ENCODE results near the gene TRAPPC2B.

TRAPPC2B gene

DNA sequence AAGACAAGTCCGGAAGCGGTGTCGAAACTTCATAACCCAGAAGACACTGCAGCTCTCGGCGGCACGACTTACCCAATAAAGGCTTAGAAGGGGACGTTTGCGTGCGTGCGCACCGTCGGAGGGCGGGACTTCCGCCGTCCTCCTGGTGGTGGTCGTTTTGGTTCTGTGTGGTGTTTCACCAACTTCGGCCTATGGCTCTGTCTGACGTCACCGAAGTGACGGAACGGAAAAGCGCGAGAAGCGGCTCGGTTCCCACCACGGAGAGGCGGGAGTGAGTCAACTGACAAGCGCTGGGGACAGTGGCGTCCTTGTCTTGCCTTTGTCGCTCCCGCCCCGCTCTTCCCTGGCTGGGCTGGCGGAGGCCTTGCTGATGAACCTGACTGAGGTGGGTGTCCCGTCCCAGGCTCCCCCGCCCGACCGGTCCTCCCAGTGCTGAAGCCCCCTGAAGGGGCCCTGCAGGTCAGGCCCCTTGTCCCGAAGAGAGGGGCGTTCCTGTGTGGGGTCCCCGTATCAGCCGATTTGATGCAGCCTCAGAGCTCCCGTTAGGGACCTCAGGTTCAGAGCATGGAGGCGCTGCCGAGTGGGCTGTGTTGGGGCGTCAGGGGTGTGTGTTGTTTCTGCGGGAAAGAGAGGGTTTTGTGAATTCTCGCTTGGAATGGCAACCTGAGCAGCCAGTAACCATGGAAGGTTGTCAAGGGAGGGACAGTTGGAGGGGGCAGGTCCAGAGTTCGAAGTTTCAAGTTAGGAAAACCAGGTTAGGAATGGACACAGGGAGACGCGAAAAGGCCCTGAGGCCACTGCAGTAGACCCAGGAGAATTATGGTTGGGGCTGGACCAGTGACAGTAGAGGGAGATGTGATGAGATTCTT, 26.6 kb downstream of the TRAPPC2B start, which contains the start of gene ZNF548:
Gene ZNF548 (plus strand): TSS at position 125 of the 869 bp plus-strand sequence. CDS start 246 bp downstream, at position 371.
- Mint-ChIP-seq H3K4me1 (peaks cover 33% of the 10 kb centered on the region), H3K9me3 (peaks cover 51% of the 10 kb centered on the region), H3K27me3 (no peaks in the 10 kb centered on the region), H3K4me3 (peak within 1 kb of the TSS; percentile 96), H3K36me3 (peaks cover 50% of the 10 kb centered on the region), H3K27ac (peak within 1 kb of the TSS; percentile 96)
- CTCF ChIA-PET: interaction anchor here (0.6 kb wide), 1 partner anchor 918 kb away, joined by 3 read pairs; no protein-coding TSS in a partner anchor
- peak; percentile 97 for DNase-seq

DNA sequence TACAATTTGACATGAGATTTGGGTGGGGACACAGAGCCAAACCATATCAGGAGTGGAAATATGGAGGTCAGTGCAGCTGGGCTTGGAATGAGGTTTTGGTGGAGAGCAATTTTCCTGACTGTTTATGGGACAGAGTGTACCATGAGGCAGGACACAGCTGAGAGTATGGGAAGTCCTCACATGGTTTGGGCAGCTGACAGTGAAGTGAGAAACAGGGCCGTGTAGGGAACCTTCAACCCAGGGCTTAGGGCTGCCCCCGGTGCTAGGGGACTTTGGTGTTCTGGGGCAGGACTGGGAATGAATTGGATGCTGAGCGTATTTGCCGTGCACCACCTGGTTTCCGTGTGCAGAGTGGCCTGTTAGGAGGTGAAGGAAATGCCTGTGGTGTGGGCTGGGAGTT, 32.4 kb downstream of the TRAPPC2B start:
- no peak for DNase-seq
- peaks cover 85% of the 10 kb centered on the region for H3K36me3 Mint-ChIP-seq
- no peak overlapping the region for H3K4me3 Mint-ChIP-seq
- CTCF ChIA-PET: no interaction called here
- H3K27ac Mint-ChIP-seq: no peak overlapping the region
- peaks cover 69% of the 10 kb centered on the region for H3K9me3 Mint-ChIP-seq
- H3K4me1 Mint-ChIP-seq: peaks cover 11% of the 10 kb centered on the region
- no peaks in the 10 kb centered on the region for H3K27me3 Mint-ChIP-seq

GRCh38 chr19:57398868-57399267, 35.5 kb downstream of the TRAPPC2B start:
- Mint-ChIP-seq H3K9me3 (peaks cover 64% of the 10 kb centered on the region), H3K27ac (no peak overlapping the region), H3K36me3 (peaks cover 67% of the 10 kb centered on the region), H3K4me1 (no peaks in the 10 kb centered on the region), H3K27me3 (no peaks in the 10 kb centered on the region), H3K4me3 (no peak overlapping the region)
- DNase-seq: no peak
- CTCF ChIA-PET: no interaction called here

- H3K36me3 Mint-ChIP-seq: peaks cover 17% of the 10 kb centered on the region
- CTCF ChIA-PET: no interaction called here
- no peak overlapping the region for H3K27ac Mint-ChIP-seq
- H3K4me3 Mint-ChIP-seq: no peak overlapping the region
- peaks cover 24% of the 10 kb centered on the region for H3K9me3 Mint-ChIP-seq
- DNase-seq: no peak
- H3K27me3 Mint-ChIP-seq: no peaks in the 10 kb centered on the region
- peaks cover 5% of the 10 kb centered on the region for H3K4me1 Mint-ChIP-seq
These were observed 40.6 kb downstream of the TRAPPC2B start for GRCh38 chr19:57403737-57404563.

DNA sequence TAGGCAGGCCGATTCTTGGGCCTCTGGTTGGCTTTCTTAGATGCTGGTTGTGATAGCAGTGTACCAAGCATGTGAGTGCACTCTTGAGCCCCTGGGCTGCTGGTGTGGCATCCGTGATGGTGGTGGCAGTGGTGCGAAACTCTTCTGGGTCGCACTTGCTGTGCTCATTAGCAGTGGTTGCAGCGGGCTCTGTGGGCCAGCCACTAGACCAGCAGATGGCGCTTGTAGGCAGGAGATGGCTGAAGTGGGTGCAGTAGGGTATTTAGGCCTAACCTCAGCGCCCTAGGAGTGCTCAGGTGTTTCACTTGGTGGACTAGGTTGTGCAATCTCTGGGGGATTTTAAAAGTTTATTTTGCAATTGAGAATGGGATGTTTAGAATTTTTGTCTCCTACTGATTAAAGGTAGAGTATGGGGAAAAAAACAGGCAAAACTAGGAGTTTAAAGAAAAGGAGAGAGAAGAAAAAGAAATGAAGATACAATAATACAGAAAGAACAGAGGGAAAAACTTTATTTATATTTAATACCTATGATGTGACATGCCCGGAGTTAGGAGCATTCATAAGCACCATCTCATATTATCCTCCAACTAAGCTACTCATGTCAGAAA, 43.3 kb downstream of the TRAPPC2B start:
- Mint-ChIP-seq H3K4me1 (peaks cover 19% of the 10 kb centered on the region), H3K36me3 (peaks cover 4% of the 10 kb centered on the region), H3K4me3 (no peak overlapping the region), H3K27ac (no peak overlapping the region), H3K27me3 (no peaks in the 10 kb centered on the region), H3K9me3 (peaks cover 8% of the 10 kb centered on the region)
- DNase-seq: peak; percentile 83
- CTCF ChIA-PET: interaction anchor here (1.2 kb wide), 1 partner anchor 21 kb away, joined by 3 read pairs; no protein-coding TSS in a partner anchor

DNA sequence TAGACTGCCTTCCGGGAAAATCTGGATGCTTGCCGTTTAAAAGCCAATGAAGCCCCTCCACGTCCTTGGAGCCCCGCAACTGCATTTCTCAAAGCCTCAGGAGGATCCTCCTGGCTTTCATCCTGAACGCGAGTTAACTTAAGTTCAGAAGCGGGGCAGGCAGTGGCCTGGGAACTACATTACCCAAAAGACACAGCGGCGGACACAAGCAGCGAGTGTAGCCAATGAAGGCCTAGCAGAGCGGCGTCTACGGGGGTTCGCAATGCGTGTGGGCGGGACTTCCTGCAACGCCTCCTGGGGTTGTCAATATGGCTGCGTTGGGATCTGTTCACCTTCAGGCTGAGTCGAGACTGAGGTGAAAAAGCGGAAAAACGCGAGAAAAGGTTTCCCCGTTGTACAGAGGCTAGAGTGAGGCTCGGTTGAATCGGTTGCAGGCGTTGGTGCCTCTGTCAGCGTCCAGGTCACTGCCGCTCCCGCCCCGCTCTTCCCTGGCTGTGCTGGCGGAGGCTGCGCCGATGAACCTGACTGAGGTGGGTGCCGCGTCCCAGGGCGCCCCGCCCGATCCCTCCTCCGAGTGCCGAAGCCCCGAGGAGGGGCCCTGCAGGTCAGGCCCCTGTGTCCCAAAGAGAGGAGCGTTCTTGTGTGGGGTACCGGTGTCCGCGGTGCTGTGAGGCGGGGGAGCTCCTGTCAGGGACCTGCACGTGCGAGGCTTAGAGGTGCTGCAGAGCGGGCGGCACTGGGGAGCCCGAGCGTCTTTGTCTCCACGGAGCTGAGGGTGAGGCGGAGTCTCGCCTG, 47.7 kb downstream of the TRAPPC2B start, which contains the start of gene ZNF17:
Gene ZNF17 (plus strand): TSS at position 285 of the 795 bp plus-strand sequence. CDS start 2,455 bp downstream, outside the sequence.
- peak within 1 kb of the TSS; percentile 88 for H3K27ac Mint-ChIP-seq
- H3K36me3 Mint-ChIP-seq: peaks cover 36% of the 10 kb centered on the region
- H3K4me3 Mint-ChIP-seq: peak within 1 kb of the TSS; percentile 89
- peaks cover 17% of the 10 kb centered on the region for H3K9me3 Mint-ChIP-seq
- H3K27me3 Mint-ChIP-seq: no peaks in the 10 kb centered on the region
- CTCF ChIA-PET: no interaction called here
- H3K4me1 Mint-ChIP-seq: peaks cover 26% of the 10 kb centered on the region
- peak; percentile 96 for DNase-seq
